IPS-18c (cell line): ENCODE results near the gene USP35.

ENCODE experiments used
- H3K4me3 ChIP-seq: 2 replicates; pipeline ENCODE4 v1.7.0; 2013; ENCODE audit warnings: low read depth, mild to moderate bottlenecking, low read length, moderate library complexity; ENCODE audit not compliant: insufficient read depth
- H3K9me3 ChIP-seq: one replicate; pipeline ENCODE4 v1.6.1; 2013; ENCODE audit warnings: mild to moderate bottlenecking, low read length, moderate library complexity; ENCODE audit not compliant: control insufficient read depth, insufficient read depth

Gene USP35

GRCh38 chr11:78192223-78192719 lies 3.6 kb downstream of the USP35 start:
- no peak overlapping the region; the same call in 1 of the 2 replicates for H3K4me3 ChIP-seq

GRCh38 chr11:78192911-78193351 lies 4.2 kb downstream of the USP35 start:
- Histone ChIP-seq H3K9me3 (peaks cover 2% of the 10 kb centered on the region), H3K4me3 (no peak overlapping the region)

More at GRCh38 chr11:78192223-78192719, 3.6 kb downstream of the USP35 start:
- H3K9me3 ChIP-seq, result peaks cover 2% of the 10 kb centered on the region

- H3K4me3 ChIP-seq, result no peak overlapping the region
- H3K9me3 ChIP-seq, result peaks cover 2% of the 10 kb centered on the region
Observed at GRCh38 chr11:78193806-78194205, 5.1 kb downstream of the USP35 start.

- H3K4me3 ChIP-seq, result no peak overlapping the region
- H3K9me3 ChIP-seq, result peaks cover 2% of the 10 kb centered on the region
Observed at GRCh38 chr11:78194490-78194889, 5.8 kb downstream of the USP35 start.

GRCh38 chr11:78195917-78196560 lies 7.3 kb downstream of the USP35 start:
- Histone ChIP-seq H3K4me3 (no peak overlapping the region), H3K9me3 (peaks cover 2% of the 10 kb centered on the region)

- H3K9me3 ChIP-seq, result peaks cover 2% of the 10 kb centered on the region
- no peak overlapping the region for H3K4me3 ChIP-seq
Observed at GRCh38 chr11:78196661-78197091, 8.0 kb downstream of the USP35 start.

GRCh38 chr11:78197816-78198215 lies 9.1 kb downstream of the USP35 start:
- peaks cover 2% of the 10 kb centered on the region for H3K9me3 ChIP-seq
- H3K4me3 ChIP-seq, result no peak overlapping the region

GRCh38 chr11:78199015-78199652 lies 10.4 kb downstream of the USP35 start:
- H3K9me3 ChIP-seq, result peaks cover 2% of the 10 kb centered on the region
- H3K4me3 ChIP-seq, result no peak overlapping the region

GRCh38 chr11:78199653-78200015 lies 10.9 kb downstream of the USP35 start:
- Histone ChIP-seq H3K9me3 (peaks cover 2% of the 10 kb centered on the region), H3K4me3 (no peak overlapping the region)

GRCh38 chr11:78200061-78200460 lies 11.3 kb downstream of the USP35 start:
- peaks cover 2% of the 10 kb centered on the region for H3K9me3 ChIP-seq
- no peak overlapping the region for H3K4me3 ChIP-seq

- H3K9me3 ChIP-seq, result peaks cover 2% of the 10 kb centered on the region
- no peak overlapping the region for H3K4me3 ChIP-seq
Observed at GRCh38 chr11:78200553-78200952, 11.8 kb downstream of the USP35 start.

GRCh38 chr11:78201096-78201818 lies 12.5 kb downstream of the USP35 start:
- H3K4me3 ChIP-seq, result no peak overlapping the region

GRCh38 chr11:78202733-78203167 lies 14.0 kb downstream of the USP35 start:
- H3K9me3 ChIP-seq, result no peaks in the 10 kb centered on the region

More at GRCh38 chr11:78201096-78201818, 12.5 kb downstream of the USP35 start:
- no peaks in the 10 kb centered on the region for H3K9me3 ChIP-seq

GRCh38 chr11:78203184-78203583 lies 14.5 kb downstream of the USP35 start:
- no peaks in the 10 kb centered on the region for H3K9me3 ChIP-seq
- H3K4me3 ChIP-seq, result no peak overlapping the region

More at GRCh38 chr11:78202733-78203167, 14.0 kb downstream of the USP35 start:
- no peak overlapping the region for H3K4me3 ChIP-seq

GRCh38 chr11:78205256-78205655 lies 16.5 kb downstream of the USP35 start:
- Histone ChIP-seq H3K4me3 (no peak overlapping the region), H3K9me3 (no peaks in the 10 kb centered on the region)

GRCh38 chr11:78205691-78206090 lies 17.0 kb downstream of the USP35 start:
- no peaks in the 10 kb centered on the region for H3K9me3 ChIP-seq

GRCh38 chr11:78207532-78208256 lies 19.0 kb downstream of the USP35 start:
- no peaks in the 10 kb centered on the region for H3K9me3 ChIP-seq
- no peak overlapping the region for H3K4me3 ChIP-seq

More at GRCh38 chr11:78205691-78206090, 17.0 kb downstream of the USP35 start:
- no peak overlapping the region for H3K4me3 ChIP-seq
